RCC 7860 (cell line): ENCODE results near the gene CLTB.

Experiments
- DNase-seq: peaks from one replicate; pipeline ENCODE4 v3.0.0-alpha.2; 2015; ENCODE audit warnings: low spot score
- FAIRE-seq: peaks from 2 replicates; lab custom pipeline; 2012; peaks lifted over from hg19 to GRCh38; lab: Jason Lieb, UNC

Gene CLTB

GRCh38 chr5:176383961-176384360 is 32.4 kb downstream of the CLTB start:
- no peak for FAIRE-seq
- no peak for DNase-seq

GRCh38 chr5:176383248-176383905 is 33.0 kb downstream of the CLTB start:
- DNase-seq (no peak), FAIRE-seq (no peak)

- no peak for FAIRE-seq
- no peak for DNase-seq
Observed at GRCh38 chr5:176382721-176383120, 33.6 kb downstream of the CLTB start.

- no peak for DNase-seq
- FAIRE-seq = no peak
Observed at GRCh38 chr5:176381979-176382378, 34.4 kb downstream of the CLTB start.

GRCh38 chr5:176381423-176381822 is 34.9 kb downstream of the CLTB start:
- FAIRE-seq (no peak), DNase-seq (no peak)

- FAIRE-seq (no peak), DNase-seq (no peak)
Observed at GRCh38 chr5:176379881-176380280, 36.5 kb downstream of the CLTB start.

GRCh38 chr5:176373100-176373818 is 43.1 kb downstream of the CLTB start:
- no peak for FAIRE-seq
- no peak for DNase-seq

GRCh38 chr5:176371621-176372539 is 44.5 kb downstream of the CLTB start:
- no peak for FAIRE-seq

GRCh38 chr5:176369934-176370711 is 46.2 kb downstream of the CLTB start:
- DNase-seq (no peak), FAIRE-seq (no peak)

More at GRCh38 chr5:176371621-176372539, 44.5 kb downstream of the CLTB start:
- DNase-seq = no peak

- no peak for FAIRE-seq
- no peak for DNase-seq
Observed at GRCh38 chr5:176368726-176369125, 47.6 kb downstream of the CLTB start.

GRCh38 chr5:176366232-176366894 is 50.0 kb downstream of the CLTB start:
- no peak for FAIRE-seq
- DNase-seq = no peak

- DNase-seq (no peak), FAIRE-seq (no peak)
Observed at GRCh38 chr5:176365351-176366231, 50.7 kb downstream of the CLTB start, which contains the start of gene ARL10. ARL10 (plus strand) TSS chr5:176365487; CDS start chr5:176365564, 77 bp downstream.

- FAIRE-seq (no peak), DNase-seq (no peak)
Observed at GRCh38 chr5:176364765-176365350, 51.5 kb downstream of the CLTB start.

GRCh38 chr5:176362233-176362490 is 54.2 kb downstream of the CLTB start:
- no peak for DNase-seq
- no peak for FAIRE-seq

- peak; percentile 10 for FAIRE-seq
- peak; percentile 78 for DNase-seq
Observed at GRCh38 chr5:176361437-176362232, 54.7 kb downstream of the CLTB start, which contains the start of gene KIAA1191. KIAA1191 (minus strand) TSS chr5:176361764; CDS start chr5:176359508, 2,256 bp downstream.

- FAIRE-seq = no peak
Observed at GRCh38 chr5:176360894-176361436, 55.4 kb downstream of the CLTB start.

GRCh38 chr5:176359658-176360057 is 56.7 kb downstream of the CLTB start:
- DNase-seq (no peak), FAIRE-seq (no peak)

More at GRCh38 chr5:176360894-176361436, 55.4 kb downstream of the CLTB start:
- no peak for DNase-seq

- DNase-seq = no peak
- FAIRE-seq = no peak
Observed at GRCh38 chr5:176356179-176356566, 60.2 kb downstream of the CLTB start.
